ENCODE measurements around the gene CORIN. TPM values are rescaled to one million over a fixed set of nuclear protein-coding genes. Genes with fewer than 3 reads are reported as not detected.
"Not testable (repeated sequence)": the region's sequence is repeated elsewhere in the genome, so short reads cannot be mapped to it uniquely, and the experiment has no call there.

CORIN gene
- polyA plus RNA-seq, 1 donor from 2014 or later, result not detected

- no peaks in the 10 kb centered on the region for H3K9me3 Mint-ChIP-seq
- no peak overlapping the region for H3K4me3 Mint-ChIP-seq
- no peaks in the 10 kb centered on the region for H3K36me3 Mint-ChIP-seq
- H3K27ac Mint-ChIP-seq, result no peak overlapping the region
- H3K27me3 Mint-ChIP-seq, result peaks cover 6% of the 10 kb centered on the region
- H3K4me1 Mint-ChIP-seq, result peaks cover 0 to 2% (median 0%) of the 10 kb centered on the region in 3 donors
Observed at GRCh38 chr4:47713129-47713834, 124.6 kb downstream of the CORIN start.

GRCh38 chr4:47711646-47712045, 126.2 kb downstream of the CORIN start:
- H3K27me3 Mint-ChIP-seq, result peaks cover 6% of the 10 kb centered on the region
- H3K4me3 Mint-ChIP-seq, result no peak overlapping the region
- H3K4me1 Mint-ChIP-seq, result peaks cover 0 to 2% (median 0%) of the 10 kb centered on the region in 3 donors
- no peaks in the 10 kb centered on the region for H3K9me3 Mint-ChIP-seq
- H3K27ac Mint-ChIP-seq, result no peak overlapping the region
- H3K36me3 Mint-ChIP-seq, result no peaks in the 10 kb centered on the region

- H3K36me3 Mint-ChIP-seq, result no peaks in the 10 kb centered on the region
Observed at GRCh38 chr4:47711183-47711582, 126.7 kb downstream of the CORIN start.

GRCh38 chr4:47706352-47706751, 131.5 kb downstream of the CORIN start:
- H3K36me3 Mint-ChIP-seq, result not testable (repeated sequence)

More at GRCh38 chr4:47711183-47711582, 126.7 kb downstream of the CORIN start:
- Mint-ChIP-seq H3K4me1 (peaks cover 0 to 2% (median 0%) of the 10 kb centered on the region in 3 donors), H3K9me3 (no peaks in the 10 kb centered on the region), H3K27me3 (peaks cover 6% of the 10 kb centered on the region), H3K27ac (no peak overlapping the region), H3K4me3 (no peak overlapping the region)

GRCh38 chr4:47705326-47705981, 132.4 kb downstream of the CORIN start:
- peaks cover 3% of the 10 kb centered on the region for H3K27me3 Mint-ChIP-seq
- H3K4me3 Mint-ChIP-seq, result no peak overlapping the region
- H3K27ac Mint-ChIP-seq, result no peak overlapping the region
- H3K4me1 Mint-ChIP-seq, result no peaks in the 10 kb centered on the region
- no peaks in the 10 kb centered on the region for H3K36me3 Mint-ChIP-seq
- no peaks in the 10 kb centered on the region for H3K9me3 Mint-ChIP-seq

More at GRCh38 chr4:47706352-47706751, 131.5 kb downstream of the CORIN start:
- H3K27me3 Mint-ChIP-seq, H3K9me3 Mint-ChIP-seq, H3K27ac Mint-ChIP-seq, H3K4me1 Mint-ChIP-seq, H3K4me3 Mint-ChIP-seq: not testable (repeated sequence)

GRCh38 chr4:47704693-47705325, 133.1 kb downstream of the CORIN start:
- Mint-ChIP-seq H3K27ac (no peak overlapping the region), H3K27me3 (peaks cover 4% of the 10 kb centered on the region), H3K36me3 (no peaks in the 10 kb centered on the region), H3K4me3 (no peak overlapping the region), H3K4me1 (no peaks in the 10 kb centered on the region), H3K9me3 (no peaks in the 10 kb centered on the region)

GRCh38 chr4:47703956-47704355, 133.9 kb downstream of the CORIN start:
- no peaks in the 10 kb centered on the region for H3K9me3 Mint-ChIP-seq
- H3K27me3 Mint-ChIP-seq, result peaks cover 4% of the 10 kb centered on the region
- no peak overlapping the region for H3K4me3 Mint-ChIP-seq
- H3K4me1 Mint-ChIP-seq, result no peaks in the 10 kb centered on the region
- no peaks in the 10 kb centered on the region for H3K36me3 Mint-ChIP-seq
- no peak overlapping the region for H3K27ac Mint-ChIP-seq

- no peaks in the 10 kb centered on the region for H3K36me3 Mint-ChIP-seq
- H3K27me3 Mint-ChIP-seq, result peaks cover 4% of the 10 kb centered on the region
- no peak overlapping the region for H3K4me3 Mint-ChIP-seq
- no peaks in the 10 kb centered on the region for H3K4me1 Mint-ChIP-seq
- no peaks in the 10 kb centered on the region for H3K9me3 Mint-ChIP-seq
- H3K27ac Mint-ChIP-seq, result no peak overlapping the region
Observed at GRCh38 chr4:47703008-47703407, 134.9 kb downstream of the CORIN start.

GRCh38 chr4:47701286-47701685, 136.6 kb downstream of the CORIN start:
- Mint-ChIP-seq H3K27ac (no peak overlapping the region), H3K4me1 (no peaks in the 10 kb centered on the region), H3K36me3 (no peaks in the 10 kb centered on the region), H3K4me3 (no peak overlapping the region), H3K27me3 (peaks cover 4% of the 10 kb centered on the region), H3K9me3 (no peaks in the 10 kb centered on the region)

- Mint-ChIP-seq H3K9me3 (no peaks in the 10 kb centered on the region), H3K27ac (no peak overlapping the region), H3K4me3 (no peak overlapping the region), H3K4me1 (no peaks in the 10 kb centered on the region), H3K36me3 (no peaks in the 10 kb centered on the region), H3K27me3 (peaks cover 4% of the 10 kb centered on the region)
Observed at GRCh38 chr4:47698837-47699236, 139.0 kb downstream of the CORIN start.

GRCh38 chr4:47696823-47697222, 141.0 kb downstream of the CORIN start:
- H3K9me3 Mint-ChIP-seq, result no peaks in the 10 kb centered on the region
- H3K27me3 Mint-ChIP-seq, result peaks cover 4% of the 10 kb centered on the region
- no peaks in the 10 kb centered on the region for H3K4me1 Mint-ChIP-seq
- no peak overlapping the region for H3K4me3 Mint-ChIP-seq
- H3K27ac Mint-ChIP-seq, result no peak overlapping the region
- peaks cover 2% of the 10 kb centered on the region for H3K36me3 Mint-ChIP-seq

GRCh38 chr4:47695260-47695659, 142.6 kb downstream of the CORIN start:
- H3K27me3 Mint-ChIP-seq, result peaks cover 1% of the 10 kb centered on the region

GRCh38 chr4:47694322-47694721, 143.5 kb downstream of the CORIN start:
- no peak overlapping the region for H3K4me3 Mint-ChIP-seq
- H3K36me3 Mint-ChIP-seq, result peaks cover 2% of the 10 kb centered on the region
- H3K9me3 Mint-ChIP-seq, result no peaks in the 10 kb centered on the region
- no peak overlapping the region for H3K27ac Mint-ChIP-seq
- H3K27me3 Mint-ChIP-seq, result no peaks in the 10 kb centered on the region
- no peaks in the 10 kb centered on the region for H3K4me1 Mint-ChIP-seq

More at GRCh38 chr4:47695260-47695659, 142.6 kb downstream of the CORIN start:
- Mint-ChIP-seq H3K9me3 (no peaks in the 10 kb centered on the region), H3K27ac (no peak overlapping the region), H3K4me3 (no peak overlapping the region), H3K4me1 (no peaks in the 10 kb centered on the region), H3K36me3 (peaks cover 2% of the 10 kb centered on the region)

GRCh38 chr4:47692691-47693090, 145.2 kb downstream of the CORIN start:
- H3K4me3 Mint-ChIP-seq, result no peak overlapping the region
- H3K27me3 Mint-ChIP-seq, result no peaks in the 10 kb centered on the region
- H3K27ac Mint-ChIP-seq, result no peak overlapping the region
- H3K36me3 Mint-ChIP-seq, result peaks cover 3% of the 10 kb centered on the region
- no peaks in the 10 kb centered on the region for H3K9me3 Mint-ChIP-seq
- H3K4me1 Mint-ChIP-seq, result no peaks in the 10 kb centered on the region

- not testable (repeated sequence) for H3K27ac Mint-ChIP-seq, H3K27me3 Mint-ChIP-seq, H3K4me3 Mint-ChIP-seq, H3K9me3 Mint-ChIP-seq, H3K36me3 Mint-ChIP-seq, H3K4me1 Mint-ChIP-seq
Observed at GRCh38 chr4:47691757-47692383, 146.0 kb downstream of the CORIN start.
